DND-41 (cell line): Measurements from ENCODE around the gene PTOV1.

ENCODE experiments used
- ATAC-seq: fragments of 200-7000 bp; cut with Tn5 transposase; 3 replicates; pipeline ENCODE4 v1.9.1; 2021; ENCODE audit warnings: low read depth; ENCODE audit not compliant: insufficient read depth
- DNase-seq: peaks from one replicate; pipeline ENCODE4 v3.0.0-alpha.2; 2020
- H2AFZ ChIP-seq: 2 replicates; pipeline ENCODE4 v1.6.0; 2012; ENCODE audit warnings: low read depth, low read length
- H3K27ac ChIP-seq: 2 replicates; pipeline ENCODE4 v1.5.1; 2012; ENCODE audit warnings: low read length, inconsistent platforms
- H3K27me3 ChIP-seq: fragments of 200-600 bp; sonication (generic); 2 replicates; pipeline ENCODE4 v1.6.0; 2012; ENCODE audit warnings: low read length, mild to moderate bottlenecking, inconsistent platforms; ENCODE audit not compliant: insufficient read depth, poor library complexity
- H3K36me3 ChIP-seq: 2 replicates; pipeline ENCODE4 v1.5.1; 2012; ENCODE audit warnings: low read length, inconsistent platforms; ENCODE audit not compliant: insufficient read depth
- H3K4me1 ChIP-seq: 2 replicates; pipeline ENCODE4 v1.5.1; 2012; ENCODE audit warnings: mild to moderate bottlenecking, low read length; ENCODE audit not compliant: insufficient read depth
- H3K4me2 ChIP-seq: 2 replicates; pipeline ENCODE4 v1.6.0; 2012; ENCODE audit warnings: mild to moderate bottlenecking, moderate library complexity, low read length, inconsistent platforms; ENCODE audit not compliant: insufficient read depth
- H3K4me3 ChIP-seq, 2 experiments: fragments of 200-600 bp in 1 of 2; shearing (Covaris generic) in 1 of 2; 2 replicates each; pipeline ENCODE4 v1.5.1; 2012 to 2016; ENCODE audit warnings: inconsistent platforms in 2 of 2, low read length in 2 of 2, mild to moderate bottlenecking in 2 of 2, low read depth in 1 of 2, moderate library complexity in 1 of 2
- H3K79me2 ChIP-seq: 2 replicates; pipeline ENCODE4 v1.6.0; 2012; ENCODE audit warnings: low read length, inconsistent platforms; ENCODE audit not compliant: insufficient read depth
- H3K9ac ChIP-seq: 2 replicates; pipeline ENCODE4 v1.6.0; 2012; ENCODE audit warnings: low read depth, mild to moderate bottlenecking, inconsistent platforms, low read length, moderate library complexity
- H3K9me3 ChIP-seq: 2 replicates; pipeline ENCODE4 v1.5.1; 2012; ENCODE audit warnings: low read length, moderate library complexity, mild to moderate bottlenecking, inconsistent platforms; ENCODE audit not compliant: insufficient read depth, severe bottlenecking
- H4K20me1 ChIP-seq: 2 replicates; pipeline ENCODE4 v1.6.0; 2012; ENCODE audit warnings: low read length; ENCODE audit not compliant: insufficient read depth
- EZH2 ChIP-seq: IDR thresholded peaks from 3 replicates; pipeline ENCODE4 v1.6.1; 2012; ENCODE audit warnings: borderline replicate concordance, low read depth, mild to moderate bottlenecking, moderate library complexity, low read length, inconsistent platforms; ENCODE audit not compliant: severe bottlenecking
- TF ChIP-seq, protein P1 (sequence below): IDR thresholded peaks from 2 replicates; pipeline ENCODE4 v1.5.1; 2012; ENCODE audit warnings: borderline replicate concordance, low read length, moderate library complexity, mild to moderate bottlenecking; ENCODE audit not compliant: poor library complexity, severe bottlenecking; ENCODE audit errors: extremely low read depth

PTOV1 gene

DNA sequence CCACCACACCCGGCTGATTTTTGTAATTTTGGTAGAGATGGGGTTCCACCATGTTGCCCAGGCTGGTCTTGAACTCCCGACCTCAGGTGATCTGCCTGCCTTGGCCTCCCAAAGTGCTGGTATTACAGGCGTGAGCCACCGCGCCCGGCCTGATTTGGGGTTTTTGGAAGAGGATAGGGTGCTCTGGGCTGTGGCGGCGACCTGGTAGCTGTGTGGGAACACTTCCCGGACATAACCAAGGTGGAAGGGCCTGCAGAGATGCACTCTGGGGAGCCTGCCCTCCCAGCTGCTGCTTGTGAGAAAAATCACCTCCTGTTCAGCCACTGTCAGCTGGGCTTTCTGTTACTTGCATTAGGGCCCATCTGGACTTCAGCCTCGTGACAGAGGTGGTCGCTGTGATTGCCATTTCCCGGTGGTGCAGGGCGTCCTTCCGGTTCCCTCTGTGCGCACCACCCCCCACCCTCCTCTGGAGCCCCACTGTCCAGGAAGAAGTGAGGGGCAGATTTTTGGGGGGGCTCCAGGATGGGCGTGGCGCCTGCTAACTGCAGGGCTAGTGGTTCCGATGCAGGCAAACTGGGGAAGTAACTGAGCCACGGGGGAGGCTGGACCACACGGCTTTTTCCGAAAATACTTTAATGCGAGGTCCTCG, 38.2 kb downstream of the PTOV1 start:
- Histone ChIP-seq H3K4me2 (no peak overlapping the region), H3K36me3 (peaks cover 11% of the 10 kb centered on the region), H3K27me3 (no peaks in the 10 kb centered on the region), H4K20me1 (no peaks in the 10 kb centered on the region; the same call in 1 of the 2 replicates), H3K27ac (no peak overlapping the region), H3K4me1 (no peaks in the 10 kb centered on the region), H2AFZ (no peak overlapping the region), H3K79me2 (no peaks in the 10 kb centered on the region), H3K9me3 (no peaks in the 10 kb centered on the region), H3K9ac (no peak overlapping the region), H3K4me3 (no peak overlapping the region)
- ATAC-seq (no peak), DNase-seq (no peak)
- TF ChIP-seq EZH2, result no peak
- TF ChIP-seq, protein P1, sequence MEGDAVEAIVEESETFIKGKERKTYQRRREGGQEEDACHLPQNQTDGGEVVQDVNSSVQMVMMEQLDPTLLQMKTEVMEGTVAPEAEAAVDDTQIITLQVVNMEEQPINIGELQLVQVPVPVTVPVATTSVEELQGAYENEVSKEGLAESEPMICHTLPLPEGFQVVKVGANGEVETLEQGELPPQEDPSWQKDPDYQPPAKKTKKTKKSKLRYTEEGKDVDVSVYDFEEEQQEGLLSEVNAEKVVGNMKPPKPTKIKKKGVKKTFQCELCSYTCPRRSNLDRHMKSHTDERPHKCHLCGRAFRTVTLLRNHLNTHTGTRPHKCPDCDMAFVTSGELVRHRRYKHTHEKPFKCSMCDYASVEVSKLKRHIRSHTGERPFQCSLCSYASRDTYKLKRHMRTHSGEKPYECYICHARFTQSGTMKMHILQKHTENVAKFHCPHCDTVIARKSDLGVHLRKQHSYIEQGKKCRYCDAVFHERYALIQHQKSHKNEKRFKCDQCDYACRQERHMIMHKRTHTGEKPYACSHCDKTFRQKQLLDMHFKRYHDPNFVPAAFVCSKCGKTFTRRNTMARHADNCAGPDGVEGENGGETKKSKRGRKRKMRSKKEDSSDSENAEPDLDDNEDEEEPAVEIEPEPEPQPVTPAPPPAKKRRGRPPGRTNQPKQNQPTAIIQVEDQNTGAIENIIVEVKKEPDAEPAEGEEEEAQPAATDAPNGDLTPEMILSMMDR, result no peak

DNA sequence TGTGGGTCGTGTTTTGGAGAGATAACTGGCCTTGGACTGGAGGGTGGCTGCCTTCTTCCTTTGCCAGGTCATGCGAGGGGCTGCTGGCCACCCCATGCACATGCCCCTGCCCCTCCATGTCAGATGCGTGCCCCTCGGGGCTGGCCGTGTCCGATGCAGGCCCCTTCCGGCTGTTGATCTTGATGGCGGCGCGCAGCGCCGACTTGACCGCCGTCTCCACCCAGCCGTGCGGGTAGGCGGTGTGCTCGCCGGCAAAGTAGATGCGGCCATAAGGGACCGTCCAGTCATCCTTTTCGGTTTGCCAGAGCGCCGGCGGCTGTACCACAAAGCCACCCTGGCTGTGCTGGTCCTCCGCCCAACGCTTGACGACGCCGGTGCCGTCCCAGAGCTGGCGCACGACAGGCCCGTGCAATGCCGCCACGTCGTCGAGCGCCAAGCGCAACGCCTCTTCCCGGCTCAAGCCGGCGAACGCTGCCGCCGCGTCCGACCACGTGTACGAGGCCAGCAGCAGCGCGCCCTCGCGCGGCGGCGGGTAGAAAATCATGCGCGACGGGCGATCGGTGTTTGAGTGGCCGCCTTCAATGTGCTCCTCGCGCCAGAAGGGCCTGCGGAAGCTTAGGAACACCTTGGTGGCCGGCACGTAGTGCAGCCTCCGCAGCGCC, 38.9 kb downstream of the PTOV1 start:
- no peak overlapping the region for H2AFZ ChIP-seq
- no peak overlapping the region for H3K27ac ChIP-seq
- H3K79me2 ChIP-seq, result no peaks in the 10 kb centered on the region

DNA sequence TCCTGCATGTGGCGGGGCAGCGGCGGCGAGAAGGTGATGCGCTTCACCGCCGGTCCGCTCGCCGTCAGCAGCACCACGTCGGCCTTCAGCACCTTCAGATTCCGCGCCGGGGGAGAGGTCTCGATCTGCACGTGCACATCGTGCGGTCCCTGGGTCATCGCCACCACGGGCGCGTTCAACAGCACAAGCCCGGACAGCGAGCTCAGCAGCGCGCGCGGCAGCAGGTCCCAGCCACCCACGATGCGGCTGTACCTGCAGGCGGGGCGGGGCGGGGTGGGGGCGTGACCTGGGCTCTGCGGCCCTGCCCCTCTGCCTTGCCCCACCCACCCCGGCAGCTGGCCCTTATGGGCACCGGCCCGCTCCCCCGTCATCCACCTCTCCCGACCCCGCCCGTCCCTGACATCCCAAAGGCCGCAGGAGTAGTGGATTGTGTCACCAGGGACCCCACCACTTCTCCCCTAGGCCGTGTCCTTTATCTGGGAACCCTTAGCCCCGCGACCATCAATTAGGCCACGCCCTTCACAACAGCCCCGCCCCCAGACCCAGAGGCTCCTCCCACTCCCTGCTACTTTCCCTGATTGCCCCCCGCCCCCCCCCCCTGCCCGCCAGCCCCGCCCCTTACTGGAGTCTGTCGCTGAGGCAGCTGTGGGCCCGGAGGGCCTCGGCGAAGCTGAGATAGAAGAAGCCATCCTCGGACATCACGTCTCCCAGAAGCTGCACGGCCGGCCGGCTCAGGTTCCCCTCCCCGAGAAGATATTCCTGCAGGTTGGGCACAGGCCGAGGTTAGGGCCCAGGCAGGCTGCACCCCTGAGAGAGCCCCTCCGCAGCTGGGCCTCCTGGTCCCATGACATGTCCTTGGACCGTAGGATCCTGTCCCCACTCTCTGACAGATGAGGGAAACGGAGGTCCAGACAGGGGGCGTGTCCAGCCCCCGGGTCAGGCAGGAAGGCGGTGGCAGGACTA, 39.7 kb downstream of the PTOV1 start:
- Histone ChIP-seq H3K27ac (no peak overlapping the region), H3K36me3 (peaks cover 2% of the 10 kb centered on the region; the same call in 1 of the 2 replicates), H3K4me3 (no peak overlapping the region), H3K9ac (no peak overlapping the region), H3K4me1 (no peaks in the 10 kb centered on the region), H3K27me3 (no peaks in the 10 kb centered on the region), H3K79me2 (no peaks in the 10 kb centered on the region), H3K4me2 (no peak overlapping the region), H2AFZ (no peak overlapping the region), H3K9me3 (no peaks in the 10 kb centered on the region), H4K20me1 (no peaks in the 10 kb centered on the region; the same call in 1 of the 2 replicates)
- TF ChIP-seq EZH2, result no peak
- TF ChIP-seq, protein P1, result no peak
- ATAC-seq, result peak; percentile 27; the same call in 1 of the 3 replicates
- peak; percentile 35 for DNase-seq

More for the DNA sequence above, 38.9 kb downstream of the PTOV1 start:
- Histone ChIP-seq H3K9ac (no peak overlapping the region), H3K4me2 (no peak overlapping the region), H4K20me1 (no peaks in the 10 kb centered on the region; the same call in 1 of the 2 replicates), H3K9me3 (no peaks in the 10 kb centered on the region), H3K36me3 (peaks cover 4% of the 10 kb centered on the region), H3K27me3 (no peaks in the 10 kb centered on the region), H3K4me3 (no peak overlapping the region), H3K4me1 (no peaks in the 10 kb centered on the region)
- DNase-seq (no peak), ATAC-seq (no peak)
- TF ChIP-seq, protein P1, result no peak
- TF ChIP-seq EZH2, result no peak
